Sciatic nerve (tissue), 2 donors: Measurements from ENCODE around the gene TUBB1. TPM values are rescaled to one million over a fixed set of nuclear protein-coding genes. Genes with fewer than 3 reads are reported as not detected.
"Not testable (repeated sequence)": the region's sequence is repeated elsewhere in the genome, so short reads cannot be mapped to it uniquely, and the experiment has no call there.

Experiments
- ATAC-seq: fragments of 200-7000 bp; cut with Tn5 transposase; one replicate; pipeline ENCODE4 v1.9.1; 2020; ENCODE audit warnings: mild to moderate bottlenecking, moderate library complexity
- DNase-seq: peaks from one replicate; pipeline ENCODE4 v3.0.0-alpha.2; 2020; ENCODE audit warnings: low spot score
- intact Hi-C: fragments of 100-400 bp; cut with DNase I; formaldehyde crosslinking; loops from one replicate; pipeline ENCODE4 v1.14.2; 2022
- total RNA-seq: library from RNA; stranded (reverse); fragmentation: NEBNext Ultra II Directional; extraction: Animal tissue kit (Norgen Biotek cat#: 25700); gene quantifications from one replicate; pipeline ENCODE4 v1.2.1, GENCODE V29; 2021
- donor health status: DM: no; HTN: no; CAD: no.
- donor health status: DM: no; HTN: no; CAD: no.

The TUBB1 gene
- total RNA-seq, 1 donor from 2014 or later, result 1.0 TPM

DNA sequence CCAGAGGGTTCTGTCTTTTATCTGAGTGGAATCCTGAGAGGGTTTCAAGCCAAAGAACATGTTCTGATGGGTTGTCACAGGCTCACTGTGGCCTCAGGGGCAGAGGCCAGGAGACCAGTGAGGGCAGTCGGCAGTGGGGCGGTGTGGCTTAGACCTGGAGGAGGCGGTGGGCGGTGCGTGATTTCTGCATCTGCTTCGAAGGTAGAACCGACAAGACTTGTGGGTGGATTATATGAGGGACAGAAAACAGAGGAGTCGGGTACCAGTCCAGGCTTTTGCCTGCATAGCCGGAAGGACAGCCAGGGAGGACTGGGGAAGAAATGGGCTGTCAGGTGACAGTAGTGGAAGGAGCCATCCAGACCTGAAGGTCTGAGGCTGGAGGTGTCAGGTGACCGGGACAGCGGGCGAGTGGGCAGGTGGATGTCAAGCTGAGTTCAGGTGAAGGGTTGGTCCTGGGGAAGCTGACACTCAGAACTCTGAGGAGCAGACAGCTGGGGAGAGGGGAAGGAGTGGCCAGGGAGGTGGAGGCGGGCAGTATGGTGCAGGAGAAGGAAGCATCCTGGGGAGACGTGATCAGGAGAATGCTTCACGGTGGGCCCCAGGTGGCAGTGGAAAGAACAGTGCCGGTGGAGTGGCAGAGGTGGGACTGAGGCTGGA lies 15.3 kb upstream of the TUBB1 start:
- intact Hi-C loops, result no loop called here
- DNase-seq (peak; percentile 54), ATAC-seq (no peak)

DNA sequence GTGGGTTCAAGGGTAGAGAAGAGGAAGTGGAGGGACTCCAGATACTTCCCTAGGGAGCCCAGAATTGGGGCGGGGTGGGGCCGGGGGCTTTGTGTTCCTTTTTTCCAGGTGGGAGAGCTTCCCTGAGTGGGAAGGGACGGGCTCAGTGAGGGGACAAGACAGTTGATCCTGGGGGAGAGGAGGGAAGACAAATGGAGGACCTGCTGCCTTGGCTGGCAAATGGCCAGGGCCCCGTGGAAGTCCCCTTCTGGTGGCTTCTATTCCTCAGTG lies 14.8 kb upstream of the TUBB1 start:
- DNase-seq (no peak), ATAC-seq (no peak)
- intact Hi-C loops, result no loop called here

DNA sequence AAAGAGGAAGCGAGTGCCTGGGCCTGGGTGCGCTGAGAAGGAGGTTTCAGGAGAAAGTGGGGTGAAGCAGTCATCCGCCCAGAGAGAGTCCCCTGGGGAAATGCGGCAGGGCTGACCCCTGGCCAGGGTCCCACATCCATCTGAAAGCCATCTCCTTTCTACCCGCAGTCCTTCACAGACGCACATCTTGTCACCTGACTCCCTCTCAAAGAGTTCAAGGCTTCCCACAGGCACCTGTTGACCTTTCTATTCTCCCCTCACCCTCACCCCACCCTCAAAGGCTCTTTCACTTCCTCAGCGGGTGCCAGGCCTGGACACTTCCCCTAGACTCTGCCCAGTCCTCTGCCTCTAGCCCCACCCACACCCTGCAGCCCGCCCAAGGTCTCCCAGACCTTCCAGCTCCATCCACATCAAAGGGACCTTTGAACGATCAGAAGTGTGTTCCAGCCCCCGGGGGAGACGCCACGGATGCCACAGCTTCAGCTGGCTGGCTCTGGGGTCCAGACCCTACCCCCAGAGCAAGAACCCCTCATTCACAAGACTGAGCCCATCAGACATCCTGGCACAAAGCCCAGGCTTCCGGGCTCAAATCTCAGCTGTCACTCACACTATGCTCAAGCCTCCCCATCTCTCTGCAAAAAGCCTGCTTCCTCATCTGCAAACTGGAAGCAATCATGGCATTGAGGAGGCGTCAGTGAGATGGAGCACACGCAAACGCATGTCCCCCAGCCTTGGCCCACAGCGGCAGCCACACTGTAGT lies 14.3 kb upstream of the TUBB1 start:
- intact Hi-C loops, result no loop called here
- ATAC-seq (peak; percentile 74), DNase-seq (peak; percentile 73)

DNA sequence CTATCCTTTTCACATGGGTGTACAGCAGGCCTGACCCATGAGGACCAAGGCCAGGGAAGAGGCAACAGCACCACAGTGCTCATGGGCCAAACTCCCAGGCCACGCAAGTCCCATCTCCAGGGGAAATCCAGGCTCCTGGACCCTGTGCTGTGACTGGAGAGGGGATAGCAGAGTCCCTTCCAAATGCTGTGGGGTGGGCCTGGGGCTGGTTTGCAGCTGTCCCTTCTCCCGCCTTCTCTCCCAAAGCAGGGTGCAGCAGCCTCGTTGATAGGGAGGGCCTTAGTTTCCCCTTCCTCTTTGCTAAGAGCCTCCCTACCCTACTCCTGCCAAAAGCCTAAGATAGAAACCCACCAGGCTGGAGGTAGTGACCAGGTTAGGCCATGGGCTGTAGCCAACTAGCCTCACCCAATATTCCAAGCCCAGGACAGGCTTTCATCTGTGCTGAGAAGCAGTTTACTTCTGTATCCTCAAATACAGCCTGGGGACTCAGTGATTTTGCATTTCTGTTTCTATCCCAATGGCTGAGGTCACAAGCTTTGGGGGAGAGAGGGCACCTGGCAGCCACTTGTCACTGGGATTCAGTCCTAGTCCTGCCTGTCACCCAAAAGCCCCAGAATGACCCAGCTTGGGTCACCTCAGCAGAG lies 13.6 kb upstream of the TUBB1 start:
- intact Hi-C loops, result no loop called here
- ATAC-seq (no peak), DNase-seq (no peak)

DNA sequence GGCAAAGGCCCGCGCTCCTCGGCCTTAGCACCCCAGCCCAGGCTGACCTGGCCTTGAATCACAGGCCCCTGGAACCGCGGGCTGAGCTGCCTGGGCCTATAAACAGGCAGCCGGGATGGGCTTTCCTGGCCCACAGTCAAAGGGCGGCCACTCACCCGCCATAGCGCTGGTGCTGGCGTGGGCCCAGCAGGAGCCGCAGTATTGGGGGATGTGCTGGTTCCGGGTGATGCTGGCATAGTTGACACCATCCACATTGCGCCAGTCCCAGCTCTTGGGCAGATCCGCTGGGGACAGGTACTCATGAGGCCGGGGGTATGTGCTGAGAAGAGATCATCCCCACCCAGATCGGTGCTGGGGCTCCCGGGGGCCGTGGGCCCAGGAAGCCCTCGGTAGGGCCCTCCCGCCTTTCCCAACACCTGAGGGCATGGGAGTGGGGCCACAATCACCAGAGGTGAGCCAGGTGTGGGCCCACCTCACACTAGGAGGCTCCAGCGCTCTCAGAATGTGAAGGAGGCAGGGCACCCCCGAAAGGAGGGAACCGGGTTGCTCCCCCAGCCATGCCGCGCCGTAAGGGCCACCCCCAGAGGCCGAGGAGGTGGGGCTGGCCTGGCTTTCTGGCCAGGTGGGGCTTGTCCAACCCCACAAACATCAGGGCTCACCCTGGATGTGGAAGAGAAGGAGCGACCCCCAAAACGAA lies 12.9 kb upstream of the TUBB1 start:
- DNase-seq (no peak), ATAC-seq (no peak)
- intact Hi-C loops, result no loop called here

DNA sequence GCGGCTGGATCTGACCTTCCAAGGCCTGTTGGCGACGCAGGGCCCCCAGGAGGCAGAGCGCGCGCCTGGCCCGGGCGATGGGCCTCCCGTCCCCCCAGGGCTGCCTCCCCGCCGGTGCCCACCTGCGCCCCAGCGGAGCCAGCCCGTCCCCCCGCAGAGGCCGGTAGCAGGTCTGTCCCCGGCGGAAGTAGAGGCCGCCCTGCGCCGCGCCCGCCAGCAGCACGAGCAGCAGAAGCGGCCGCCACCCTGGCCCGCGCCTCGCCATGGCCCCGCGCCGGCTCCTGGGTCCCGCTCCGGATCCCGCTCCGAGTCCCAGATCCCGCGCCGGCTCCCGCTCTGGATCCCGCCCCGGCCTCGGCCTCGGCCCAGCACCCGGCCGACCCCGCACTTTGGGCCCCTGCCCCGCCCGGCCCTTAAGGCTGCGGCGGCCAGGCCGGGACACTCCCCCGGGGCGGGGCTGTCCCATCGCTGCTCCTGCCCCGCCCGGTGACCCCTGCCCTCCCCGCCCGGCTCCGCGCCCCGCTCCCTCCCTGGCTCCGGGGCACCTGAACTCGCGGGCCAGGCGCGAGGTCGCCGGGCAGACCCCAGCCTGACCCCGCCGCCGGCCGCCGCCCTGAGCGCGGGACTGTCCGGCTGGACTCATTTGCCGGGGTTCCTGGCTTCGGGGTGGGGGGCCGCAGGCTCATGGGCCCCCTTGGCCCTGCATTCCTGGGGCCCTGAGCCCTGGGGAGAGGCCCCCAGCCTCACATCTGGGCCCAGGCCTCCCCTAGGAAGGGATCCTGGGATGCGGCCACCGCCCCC lies 12.2 kb upstream of the TUBB1 start, which contains the start of gene CTSZ:
Gene CTSZ, minus strand, starts transcription at position 391 of the 801 bp plus-strand sequence. Its CDS starts 126 bp downstream, at position 265.
- ATAC-seq, result peak; percentile 67
- peak; percentile 73 for DNase-seq
- intact Hi-C loops, result no loop called here

DNA sequence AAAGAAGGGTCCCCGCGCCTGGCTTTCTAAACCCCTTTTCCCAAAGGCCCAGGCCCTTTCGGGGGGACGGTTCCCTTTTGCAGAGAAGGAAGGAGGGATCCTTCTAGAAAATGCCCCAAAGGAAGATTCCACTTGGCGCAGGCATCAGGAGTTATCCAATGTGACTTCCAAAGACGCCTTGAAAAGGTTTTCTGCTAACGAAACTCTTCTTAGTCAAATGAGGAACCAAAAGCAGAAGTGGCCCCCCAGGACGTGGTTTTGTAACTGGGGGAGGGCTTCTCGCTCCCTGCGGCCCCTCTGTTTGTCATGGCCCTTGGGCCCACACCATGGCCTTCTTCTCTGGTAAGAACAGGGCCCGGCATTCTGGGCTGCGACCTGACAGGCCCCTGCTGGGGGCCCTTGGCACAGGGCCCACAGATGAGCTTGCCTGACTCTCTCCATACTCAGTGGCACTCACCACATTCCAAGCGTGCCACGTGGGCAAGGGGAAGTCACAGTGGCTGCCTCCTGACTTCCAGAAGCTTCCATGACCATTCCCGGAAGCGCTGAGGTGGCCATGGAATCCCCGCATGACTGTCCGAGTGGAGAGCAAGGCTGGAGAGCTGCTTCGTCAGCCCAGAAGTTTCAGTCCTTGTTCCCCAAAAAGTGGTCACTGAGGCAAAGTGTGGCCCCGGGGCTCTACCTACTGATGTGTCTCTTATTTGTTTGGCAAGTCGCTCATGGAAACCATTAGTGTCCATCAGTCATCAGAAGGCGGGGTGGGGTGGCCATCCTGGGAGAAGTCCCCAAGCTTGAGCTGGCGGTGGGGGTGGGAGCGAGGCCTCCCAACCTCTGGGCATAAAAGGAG lies 11.3 kb upstream of the TUBB1 start:
- peak; percentile 11 for ATAC-seq
- peak; percentile 74 for DNase-seq
- intact Hi-C loops, result no loop called here

DNA sequence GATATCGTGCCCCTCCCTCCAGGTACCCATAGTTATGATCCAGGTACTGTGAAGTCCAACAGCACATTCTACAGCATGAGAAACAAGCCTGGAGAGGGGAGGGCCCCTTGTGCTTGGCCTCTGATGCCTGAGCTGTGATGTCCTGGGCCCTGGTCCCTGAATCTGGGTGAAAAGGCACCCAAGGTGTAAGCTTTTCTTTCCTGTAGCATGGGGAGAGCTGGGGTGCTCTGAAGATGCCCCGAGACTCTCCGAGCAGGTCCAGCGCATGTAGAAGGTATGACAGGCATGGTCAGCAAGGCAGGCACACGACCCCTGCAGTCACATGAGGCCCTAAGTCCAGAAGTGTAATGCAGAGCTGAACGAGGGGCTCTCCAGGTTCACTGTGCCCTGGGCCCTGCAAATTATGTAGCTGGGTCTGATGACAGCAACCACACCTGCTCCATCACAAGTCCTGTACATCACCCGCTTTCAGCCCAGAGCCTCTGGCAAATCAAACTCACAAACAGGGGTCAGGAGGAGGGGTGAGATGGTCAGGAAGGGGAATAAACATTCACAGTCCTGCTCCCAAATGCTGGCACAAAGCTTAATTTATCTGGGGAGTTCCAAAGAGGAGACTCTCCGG lies 10.4 kb upstream of the TUBB1 start:
- DNase-seq (no peak), ATAC-seq (no peak)
- intact Hi-C loops, result no loop called here

DNA sequence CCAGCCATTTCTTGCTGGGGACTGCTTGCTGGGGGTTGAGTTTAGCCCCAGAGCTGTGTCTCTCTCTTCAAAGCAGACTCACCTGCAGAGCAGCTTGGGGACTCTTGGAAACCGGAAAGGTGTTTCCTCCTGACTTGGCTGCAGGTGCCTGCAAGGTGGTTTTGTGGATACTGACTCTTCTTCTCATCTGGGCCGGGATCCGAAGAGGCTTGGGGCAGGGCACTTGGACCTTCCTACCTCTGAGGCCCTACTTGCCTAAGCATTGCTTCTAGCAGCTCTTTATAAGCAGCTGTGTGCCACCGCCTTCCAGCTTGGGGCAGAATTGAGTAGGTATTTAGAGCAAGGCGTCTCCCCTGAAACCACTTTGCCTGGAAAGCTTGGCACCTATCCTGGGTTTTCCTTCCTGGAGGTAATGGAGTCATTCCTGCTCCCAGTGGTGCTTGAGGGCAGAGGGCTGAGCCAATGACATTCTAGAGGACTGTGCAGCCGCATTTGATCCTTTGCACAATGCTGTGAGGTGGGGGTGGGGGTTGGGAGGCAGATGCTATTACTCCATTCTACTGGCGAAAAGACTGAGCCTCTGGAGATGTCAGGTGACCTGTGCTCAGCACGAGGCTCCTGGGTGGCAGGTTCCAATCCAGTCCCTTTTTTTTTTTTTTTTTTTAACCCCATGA lies 8.8 kb upstream of the TUBB1 start:
- DNase-seq (peak; percentile 45), ATAC-seq (no peak)
- intact Hi-C loops, result no loop called here

DNA sequence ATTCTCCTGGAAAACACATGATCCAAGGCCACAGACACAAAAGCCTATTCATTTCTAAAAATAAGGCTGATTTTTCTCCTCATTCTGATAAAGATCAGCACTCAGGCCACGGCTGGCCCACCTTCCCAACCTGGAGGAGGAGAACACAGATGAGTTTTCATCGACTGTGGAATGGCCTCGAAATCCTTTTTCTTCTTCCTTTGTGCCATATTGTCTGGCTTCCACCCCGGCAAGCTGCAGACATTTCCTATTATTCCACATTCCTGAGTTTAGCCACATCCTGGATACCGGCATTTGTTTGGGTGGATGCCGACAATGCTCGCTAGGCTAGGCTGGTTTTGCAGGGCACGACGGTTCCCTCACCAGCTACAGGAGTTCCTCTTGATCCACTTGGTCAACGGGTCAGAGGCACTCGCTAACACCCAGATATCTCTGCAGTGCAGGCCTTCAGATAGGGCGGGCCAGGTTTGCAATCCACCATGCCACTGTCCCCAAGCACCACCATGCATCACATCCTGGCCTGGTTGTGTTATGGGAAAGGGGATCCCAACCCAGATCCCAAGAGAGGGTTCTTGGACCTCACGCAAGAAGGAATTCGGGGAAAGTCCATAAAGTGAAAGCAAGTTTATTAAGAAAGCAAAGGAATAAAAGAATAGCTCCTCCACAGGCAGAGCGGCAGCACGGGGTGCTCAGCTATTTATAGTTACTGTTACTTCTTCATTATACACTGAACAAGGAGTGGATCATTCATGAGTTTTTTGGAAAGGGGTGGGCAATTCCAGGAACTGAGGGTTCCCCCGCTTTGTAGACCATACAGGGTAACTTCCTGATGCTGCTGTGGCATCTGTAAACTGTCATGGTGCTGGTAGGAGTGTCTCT lies 8.0 kb upstream of the TUBB1 start:
- ATAC-seq (peak; percentile 30), DNase-seq (peak; percentile 53)
- intact Hi-C loops, result no loop called here

DNA sequence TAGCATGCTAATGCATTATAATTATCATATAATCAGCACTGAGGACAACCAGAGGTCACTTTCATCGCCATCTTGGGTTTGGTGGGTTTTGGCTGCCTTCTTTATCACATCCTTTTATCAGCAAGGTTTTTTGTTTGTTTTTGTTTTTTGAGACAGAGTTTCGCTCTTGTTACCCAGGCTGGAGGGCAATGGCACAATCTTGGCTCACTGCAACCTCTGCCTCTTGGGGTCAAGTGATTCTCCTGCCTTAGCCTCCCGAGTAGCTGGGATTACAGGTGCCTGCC lies 7.4 kb upstream of the TUBB1 start:
- DNase-seq, intact Hi-C loops, ATAC-seq: not testable (repeated sequence)

DNA sequence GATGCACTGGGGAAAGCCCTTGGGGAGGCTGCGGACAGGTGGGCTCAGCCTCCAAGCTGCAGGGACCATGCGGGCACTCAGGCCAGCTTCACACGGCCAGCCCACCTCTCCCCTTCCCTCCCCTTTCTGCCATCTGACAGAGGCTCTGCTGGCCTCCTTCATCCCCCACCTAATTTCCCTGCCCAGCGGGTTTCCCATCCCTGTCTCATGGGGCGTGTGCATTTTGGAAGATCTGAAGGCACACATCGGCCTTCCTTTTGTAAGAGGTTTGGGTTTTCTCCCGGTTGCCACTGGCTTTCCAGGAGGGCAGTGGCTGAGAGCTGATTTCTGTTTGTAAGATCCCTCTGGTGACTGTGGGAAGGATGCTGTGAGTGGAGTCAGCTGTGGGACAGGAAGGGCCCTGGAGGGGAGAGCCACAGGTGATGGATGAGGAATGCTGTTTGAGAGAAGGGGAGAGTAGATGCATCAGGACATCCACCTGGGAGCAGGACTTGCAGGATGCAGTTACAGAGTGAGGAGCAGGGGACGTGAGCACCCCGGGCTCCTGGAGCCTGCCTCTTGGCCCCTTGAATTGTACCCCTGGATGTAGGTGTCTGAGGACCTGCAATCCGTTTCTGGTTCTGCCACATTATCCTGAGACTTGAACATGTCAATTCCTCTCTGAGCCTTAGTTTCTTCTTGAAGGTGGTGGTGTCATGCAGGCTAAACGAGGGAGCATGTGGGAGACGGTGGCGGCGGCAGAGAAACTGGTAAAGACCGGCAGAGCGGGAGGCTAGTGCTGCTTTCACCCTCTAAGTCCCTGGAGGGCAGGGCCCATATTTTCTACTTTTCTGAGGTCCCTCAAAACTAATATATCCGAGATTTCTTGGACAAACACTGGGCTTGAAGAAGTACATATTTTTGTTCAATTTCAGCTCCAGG lies 5.9 kb upstream of the TUBB1 start:
- DNase-seq, result peak; percentile 18
- intact Hi-C loops, result no loop called here
- ATAC-seq, result no peak

DNA sequence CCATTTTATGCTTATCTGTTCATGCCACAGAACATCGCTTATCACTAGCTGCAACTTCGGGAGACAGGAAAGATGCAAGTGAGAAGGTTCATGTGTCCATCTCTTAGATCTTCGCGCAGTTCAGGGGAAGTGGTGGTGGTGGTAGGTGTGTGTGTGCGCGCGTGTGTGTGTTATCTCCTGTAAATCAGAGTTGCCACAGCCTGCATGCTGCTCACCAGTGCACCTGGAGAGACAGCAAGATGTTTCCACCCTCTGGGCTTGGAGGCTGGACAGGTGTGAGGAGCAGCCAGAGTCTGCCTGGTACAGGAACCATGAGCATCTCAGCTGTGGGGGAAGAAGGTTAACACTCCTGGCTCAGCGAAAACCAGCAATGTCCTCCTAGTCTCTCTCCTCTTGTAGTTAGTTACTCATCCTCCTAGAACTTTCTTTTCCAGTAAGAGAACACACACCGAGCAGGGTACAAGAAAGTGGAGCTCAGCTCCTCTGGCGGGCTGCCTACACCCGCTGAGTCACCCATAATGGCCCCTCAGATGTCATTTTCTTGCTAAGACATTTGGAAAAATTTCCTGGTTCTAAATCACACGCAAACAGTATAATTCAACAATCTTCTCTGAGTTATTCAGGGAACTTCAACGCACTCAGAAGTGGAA lies 5.1 kb upstream of the TUBB1 start:
- DNase-seq (no peak), ATAC-seq (no peak)
- intact Hi-C loops, result no loop called here

DNA sequence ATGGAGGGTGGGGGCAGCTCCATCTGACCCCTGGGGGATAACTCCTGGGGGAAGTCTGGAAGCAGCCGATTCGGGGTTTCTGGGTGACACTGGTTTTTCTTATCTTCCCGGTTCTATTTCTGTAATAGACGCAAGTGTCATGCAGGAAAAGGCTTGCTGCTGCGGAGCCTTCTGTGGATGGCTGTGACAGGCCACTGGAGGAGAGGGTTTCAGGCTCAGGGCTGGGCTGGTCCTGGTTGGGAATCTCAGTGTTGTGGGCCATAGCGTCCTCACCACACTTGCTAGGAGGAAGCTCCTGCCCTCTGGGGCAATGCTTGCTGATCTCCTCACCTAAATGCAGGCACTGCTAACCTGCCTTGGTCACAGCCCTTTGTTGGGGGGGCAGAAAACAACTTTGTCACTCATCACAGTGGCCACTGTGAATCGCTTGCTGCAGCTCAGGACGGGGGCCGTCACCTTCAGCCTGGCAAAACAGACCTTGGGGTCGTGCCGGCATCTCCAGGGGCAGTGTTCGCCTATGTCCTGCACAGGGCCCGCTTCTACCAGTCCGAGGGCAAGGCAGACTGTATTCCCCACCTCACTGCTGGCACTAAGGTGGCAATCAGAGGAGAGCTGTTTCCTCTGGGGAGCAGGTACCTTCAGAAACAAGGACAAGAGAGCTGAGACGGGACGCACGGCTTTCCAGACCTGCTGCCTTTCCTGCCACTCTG lies 4.4 kb upstream of the TUBB1 start:
- intact Hi-C loops, result no loop called here
- ATAC-seq, result no peak
- no peak for DNase-seq
